H1 (cell line): ENCODE data around the gene CHD5. TPM values are rescaled to one million over a fixed set of nuclear protein-coding genes. Genes with fewer than 3 reads are reported as not detected.

Source experiments
- ATF2 ChIP-seq: IDR thresholded peaks from 2 replicates; pipeline ENCODE4 v1.6.1; 2012; ENCODE audit warnings: low read length, inconsistent platforms
- CHD7 ChIP-seq: fragments of 300-600 bp; sonication (generic); IDR thresholded peaks from 2 replicates; pipeline ENCODE4 v1.7.1; 2012; ENCODE audit warnings: low read length, moderate library complexity, mild to moderate bottlenecking, inconsistent platforms; ENCODE audit not compliant: insufficient replicate concordance
- EP300 ChIP-seq, 2 experiments: IDR thresholded peaks; 1 replicate in 1 of 2; 2 replicates in 1 of 2; pipeline ENCODE4 v1.6.1; 2011 to 2012; ENCODE audit warnings: low read depth in 2 of 2, low read length in 2 of 2, mild to moderate bottlenecking in 2 of 2, borderline replicate concordance in 1 of 2, inconsistent platforms in 1 of 2, moderate library complexity in 1 of 2
- EZH2 ChIP-seq: fragments of 200-600 bp; sonication (generic); IDR thresholded peaks from 2 replicates; pipeline ENCODE4 v1.7.1; 2012; ENCODE audit warnings: low read depth, mild to moderate bottlenecking, moderate library complexity, low read length, inconsistent platforms; ENCODE audit not compliant: severe bottlenecking
- HDAC2 ChIP-seq, 2 experiments: fragments of 300-600 bp in 1 of 2; sonication (generic) in 1 of 2; IDR thresholded peaks; 2 replicates each; pipeline ENCODE4 v1.6.1; 2011 to 2012; ENCODE audit warnings: low read depth in 2 of 2, low read length in 2 of 2, mild to moderate bottlenecking in 2 of 2, moderate library complexity in 2 of 2, borderline replicate concordance in 1 of 2, inconsistent platforms in 1 of 2
- JUND ChIP-seq: IDR thresholded peaks from 2 replicates; pipeline ENCODE4 v1.6.1; 2011; ENCODE audit warnings: mild to moderate bottlenecking, improper control_type of control experiment, low read length
- POLR2A ChIP-seq, 2 experiments: IDR thresholded peaks; 1 replicate in 1 of 2; 2 replicates in 1 of 2; pipeline ENCODE4 v1.6.1; 2011; ENCODE audit warnings: low read depth in 2 of 2, low read length in 2 of 2, mild to moderate bottlenecking in 2 of 2; ENCODE audit errors: control extremely low read depth in 1 of 2
- SAP30 ChIP-seq: fragments of 300-600 bp; sonication (generic); IDR thresholded peaks from 2 replicates; pipeline ENCODE4 v1.7.1; 2012; ENCODE audit warnings: low read length, moderate library complexity, mild to moderate bottlenecking, inconsistent platforms; ENCODE audit not compliant: insufficient read depth, insufficient replicate concordance
- SP4 ChIP-seq: IDR thresholded peaks from 2 replicates; pipeline ENCODE4 v1.6.1; 2012; ENCODE audit warnings: low read length, inconsistent platforms
- TAF1 ChIP-seq: IDR thresholded peaks from 2 replicates; pipeline ENCODE4 v1.6.1; 2011; ENCODE audit warnings: mild to moderate bottlenecking, low read depth, low read length
- polyA plus RNA-seq, 7 experiments: library from polyadenylated mRNA; depleted of rRNA in 3 of 7; stranded (reverse) in 5 of 7; unstranded in 2 of 7; fragments of >200 nt in 5 of 7; fragments of 200-250 nt in 2 of 7; gene quantifications; 1 replicate in 5 of 7; 2 replicates in 1 of 7; 4 replicates in 1 of 7; pipeline versions ENCODE4 v1.2.1 to v1.2.3, GENCODE V29; 2011 to 2013; ENCODE audit warnings: missing spikeins in 2 of 7, mixed read lengths in 2 of 7
- total RNA-seq: library from RNA; stranded (reverse); fragmentation: NEBNext Ultra II Directional; extraction: Animal tissue kit (Norgen Biotek cat#: 25700); gene quantifications from 2 replicates; pipeline ENCODE4 v1.2.1, GENCODE V29; 2021

Gene CHD5
- total and polyA plus RNA-seq, 2 of the 8 experiments (the other 6 are each of a cell fraction or from before 2014, with no cell fraction given), result 0.42 to 1.8 TPM

- TF ChIP-seq CHD7, result no peak
- no peak for TF ChIP-seq POLR2A (IDR thresholded peaks at IDR 0.05; ENCODE audit: control extremely low read depth in 1 of 2, low read depth in 2 of 2, low read length in 2 of 2)
- TF ChIP-seq JUND, result no peak
- TF ChIP-seq HDAC2 (IDR thresholded peaks at IDR 0.05; ENCODE audit: borderline replicate concordance in 1 of 2, low read depth in 2 of 2, low read length in 2 of 2), result no peak
- no peak for TF ChIP-seq TAF1
- no peak for TF ChIP-seq ATF2
- TF ChIP-seq EZH2, result no peak
- TF ChIP-seq EP300 (IDR thresholded peaks at IDR 0.05; ENCODE audit: borderline replicate concordance in 1 of 2, low read depth in 2 of 2, low read length in 2 of 2), result no peak
- TF ChIP-seq SAP30, result no peak
- TF ChIP-seq SP4, result no peak
Measured at GRCh38 chr1:6121021-6121421, 59.1 kb downstream of the CHD5 start (continued).
